Ishikawa (cell line): ENCODE measurements around the gene APOOL.

ENCODE experiments used
- CEBPB ChIP-seq: IDR thresholded peaks from 2 replicates; pipeline ENCODE4 v1.6.1; 2012
- CREB1 ChIP-seq: IDR thresholded peaks from 2 replicates; pipeline ENCODE4 v1.6.1; 2012; ENCODE audit warnings: low read depth
- EGR1 ChIP-seq: IDR thresholded peaks from 2 replicates; pipeline ENCODE4 v1.6.1; 2012
- EP300 ChIP-seq: IDR thresholded peaks from 2 replicates; pipeline ENCODE4 v1.6.1; 2012; ENCODE audit warnings: borderline replicate concordance
- FOXM1 ChIP-seq: IDR thresholded peaks from 2 replicates; pipeline ENCODE4 v1.6.1; 2012; ENCODE audit warnings: low read depth, borderline replicate concordance
- MAX ChIP-seq: IDR thresholded peaks from 2 replicates; pipeline ENCODE4 v1.6.1; 2012
- NFIC ChIP-seq: IDR thresholded peaks from 2 replicates; pipeline ENCODE4 v1.6.1; 2012
- RAD21 ChIP-seq: IDR thresholded peaks from 2 replicates; pipeline ENCODE4 v1.6.1; 2012; ENCODE audit warnings: low read depth
- REST ChIP-seq: IDR thresholded peaks from 2 replicates; pipeline ENCODE4 v1.6.1; 2012; ENCODE audit warnings: low read depth, mild to moderate bottlenecking
- TAF1 ChIP-seq: IDR thresholded peaks from 2 replicates; pipeline ENCODE4 v1.6.1; 2012; ENCODE audit warnings: low read depth, mild to moderate bottlenecking
- TCF12 ChIP-seq: IDR thresholded peaks from 2 replicates; pipeline ENCODE4 v1.6.1; 2012; ENCODE audit warnings: low read depth
- TEAD4 ChIP-seq: IDR thresholded peaks from 2 replicates; pipeline ENCODE4 v1.6.1; 2012
- USF1 ChIP-seq: IDR thresholded peaks from 2 replicates; pipeline ENCODE4 v1.6.1; 2012
- YY1 ChIP-seq: IDR thresholded peaks from 2 replicates; pipeline ENCODE4 v1.6.1; 2012; ENCODE audit warnings: low read depth
- ZBTB7A ChIP-seq: IDR thresholded peaks from 2 replicates; pipeline ENCODE4 v1.6.1; 2012; ENCODE audit warnings: low read depth

Gene APOOL

GRCh38 chrX:85018471-85018870 lies 14.8 kb downstream of the APOOL start:
- TF ChIP-seq NFIC: no peak
- no peak for TF ChIP-seq YY1
- TF ChIP-seq EGR1: no peak

- TF ChIP-seq TEAD4 (no peak), REST (no peak), EP300 (no peak), TAF1 (no peak), USF1 (no peak), CEBPB (no peak), YY1 (no peak), MAX (no peak)
Measured at GRCh38 chrX:85020216-85020615, 16.5 kb downstream of the APOOL start.

- TF ChIP-seq EGR1 (no peak), RAD21 (no peak), FOXM1 (no peak), ZBTB7A (no peak), TCF12 (no peak), EP300 (no peak), TEAD4 (no peak), MAX (no peak), TAF1 (no peak), YY1 (no peak)
Measured at GRCh38 chrX:85024044-85024443, 20.4 kb downstream of the APOOL start.

GRCh38 chrX:85024562-85024961 lies 20.9 kb downstream of the APOOL start:
- TF ChIP-seq RAD21 (no peak), CEBPB (no peak), EP300 (no peak), TAF1 (no peak), REST (no peak), USF1 (no peak), EGR1 (no peak), TCF12 (no peak), YY1 (no peak), ZBTB7A (no peak), NFIC (no peak), TEAD4 (no peak)

- no peak for TF ChIP-seq YY1
- TF ChIP-seq EGR1: no peak
- no peak for TF ChIP-seq ZBTB7A
- TF ChIP-seq CEBPB: no peak
- TF ChIP-seq TAF1: no peak
- no peak for TF ChIP-seq USF1
- TF ChIP-seq EP300: no peak
- no peak for TF ChIP-seq MAX
Measured at GRCh38 chrX:85026170-85026569, 22.5 kb downstream of the APOOL start.

- TF ChIP-seq CEBPB (no peak), TCF12 (no peak), FOXM1 (no peak), CREB1 (no peak), ZBTB7A (no peak), EP300 (no peak), RAD21 (no peak), NFIC (no peak), REST (no peak), USF1 (no peak), MAX (no peak), TAF1 (no peak), TEAD4 (no peak), EGR1 (no peak), YY1 (no peak)
Measured at GRCh38 chrX:85029043-85029442, 25.4 kb downstream of the APOOL start.
